GM19372 (cell line): ENCODE results near the gene DNAJC10.
"Not testable (repeated sequence)": the region's sequence is repeated elsewhere in the genome, so short reads cannot be mapped to it uniquely, and the experiment has no call there.

Experiments
- ATAC-seq: cut with Tn5 transposase; IDR thresholded peaks from one replicate; pipeline ENCODE4 v1.9.1; 2021; ENCODE audit warnings: mild to moderate bottlenecking, low read depth, moderate library complexity; ENCODE audit not compliant: unreplicated experiment

Gene DNAJC10, protein sequence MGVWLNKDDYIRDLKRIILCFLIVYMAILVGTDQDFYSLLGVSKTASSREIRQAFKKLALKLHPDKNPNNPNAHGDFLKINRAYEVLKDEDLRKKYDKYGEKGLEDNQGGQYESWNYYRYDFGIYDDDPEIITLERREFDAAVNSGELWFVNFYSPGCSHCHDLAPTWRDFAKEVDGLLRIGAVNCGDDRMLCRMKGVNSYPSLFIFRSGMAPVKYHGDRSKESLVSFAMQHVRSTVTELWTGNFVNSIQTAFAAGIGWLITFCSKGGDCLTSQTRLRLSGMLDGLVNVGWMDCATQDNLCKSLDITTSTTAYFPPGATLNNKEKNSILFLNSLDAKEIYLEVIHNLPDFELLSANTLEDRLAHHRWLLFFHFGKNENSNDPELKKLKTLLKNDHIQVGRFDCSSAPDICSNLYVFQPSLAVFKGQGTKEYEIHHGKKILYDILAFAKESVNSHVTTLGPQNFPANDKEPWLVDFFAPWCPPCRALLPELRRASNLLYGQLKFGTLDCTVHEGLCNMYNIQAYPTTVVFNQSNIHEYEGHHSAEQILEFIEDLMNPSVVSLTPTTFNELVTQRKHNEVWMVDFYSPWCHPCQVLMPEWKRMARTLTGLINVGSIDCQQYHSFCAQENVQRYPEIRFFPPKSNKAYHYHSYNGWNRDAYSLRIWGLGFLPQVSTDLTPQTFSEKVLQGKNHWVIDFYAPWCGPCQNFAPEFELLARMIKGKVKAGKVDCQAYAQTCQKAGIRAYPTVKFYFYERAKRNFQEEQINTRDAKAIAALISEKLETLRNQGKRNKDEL

DNA sequence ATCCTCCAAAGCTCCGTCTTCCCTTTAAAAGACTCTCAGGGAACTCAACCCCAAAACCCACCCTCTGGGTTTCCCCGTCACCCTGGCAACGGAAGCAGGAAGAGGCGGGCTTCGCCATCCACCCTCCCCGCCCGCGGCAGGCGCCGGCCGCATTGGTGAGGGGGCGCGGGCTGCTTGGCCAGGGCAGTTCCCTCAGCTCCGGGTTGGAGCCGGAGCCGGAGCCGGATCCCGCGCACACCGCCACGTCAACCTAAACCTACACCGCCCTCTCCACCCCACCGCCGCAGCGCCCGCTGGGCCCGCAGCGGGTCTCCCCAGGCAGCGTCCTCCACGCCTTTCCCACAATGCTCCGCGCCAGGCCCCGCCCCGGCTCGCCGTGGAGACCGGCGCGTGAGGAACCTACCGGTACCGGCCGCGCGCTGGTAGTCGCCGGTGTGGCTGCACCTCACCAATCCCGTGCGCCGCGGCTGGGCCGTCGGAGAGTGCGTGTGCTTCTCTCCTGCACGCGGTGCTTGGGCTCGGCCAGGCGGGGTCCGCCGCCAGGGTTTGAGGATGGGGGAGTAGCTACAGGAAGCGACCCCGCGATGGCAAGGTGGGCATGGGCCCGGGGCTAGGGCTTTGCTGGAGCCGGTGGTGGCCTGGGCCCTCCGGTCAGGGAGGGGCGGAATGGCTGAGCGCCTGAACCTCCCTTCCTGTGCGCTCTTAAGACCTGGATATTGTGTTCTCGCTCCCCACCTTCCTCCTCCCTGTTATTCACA is at the start of gene DNAJC10:
TSS of gene DNAJC10 (plus strand) at position 366 of the 758 bp plus-strand sequence. CDS start 1,830 bp downstream, outside the sequence.
- ATAC-seq = peak; percentile 80

DNA sequence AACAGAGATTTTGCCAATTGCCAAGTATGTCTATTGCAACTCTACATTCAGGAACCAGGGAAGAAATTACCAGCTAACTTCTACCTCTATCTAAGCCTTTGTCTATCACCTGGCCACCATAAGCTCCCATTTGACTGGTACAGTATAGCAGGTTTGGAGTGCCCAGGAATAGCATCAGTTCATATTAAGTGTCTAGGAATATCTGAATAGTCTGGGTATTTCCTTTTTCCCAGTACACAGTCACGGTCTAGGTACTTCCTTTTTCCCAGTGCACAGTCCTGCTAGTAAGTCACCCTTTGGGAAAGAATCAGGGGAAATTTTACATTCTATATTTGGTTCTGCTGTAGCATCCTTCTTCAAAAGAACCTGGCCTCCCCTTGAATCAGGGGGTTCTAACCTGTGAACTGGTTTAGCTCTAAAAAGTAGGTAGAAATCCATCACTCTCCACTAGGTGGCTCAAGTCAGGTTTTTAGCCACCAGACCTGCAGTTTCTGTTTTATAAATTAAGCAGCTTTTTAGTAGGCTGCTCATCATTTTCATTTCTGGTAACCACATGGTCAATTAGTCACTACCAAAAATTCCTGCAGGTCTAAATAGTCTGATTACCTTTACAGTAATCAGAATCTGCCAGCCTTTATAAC is 49.3 kb upstream of the DNAJC10 start:
- ATAC-seq = peak; percentile 86

DNA sequence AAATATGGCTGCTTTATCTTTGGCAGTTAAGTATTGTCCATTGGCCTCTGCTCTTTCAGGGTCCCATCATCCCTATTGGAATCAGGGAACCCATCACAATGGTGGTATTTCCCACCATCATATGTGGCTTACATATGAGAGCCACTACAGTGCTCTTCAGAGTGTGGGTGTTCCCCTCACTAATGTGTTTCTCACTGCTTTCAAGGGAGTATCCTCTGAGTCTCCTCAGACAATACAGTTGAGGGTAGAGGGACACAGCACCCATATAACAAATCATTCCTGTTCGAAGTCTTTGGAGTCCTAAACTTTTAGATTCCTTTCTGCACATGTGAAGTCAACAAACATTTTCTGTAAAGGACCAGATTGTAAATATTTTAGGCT is 48.8 kb upstream of the DNAJC10 start:
- peak; percentile 33 for ATAC-seq

DNA sequence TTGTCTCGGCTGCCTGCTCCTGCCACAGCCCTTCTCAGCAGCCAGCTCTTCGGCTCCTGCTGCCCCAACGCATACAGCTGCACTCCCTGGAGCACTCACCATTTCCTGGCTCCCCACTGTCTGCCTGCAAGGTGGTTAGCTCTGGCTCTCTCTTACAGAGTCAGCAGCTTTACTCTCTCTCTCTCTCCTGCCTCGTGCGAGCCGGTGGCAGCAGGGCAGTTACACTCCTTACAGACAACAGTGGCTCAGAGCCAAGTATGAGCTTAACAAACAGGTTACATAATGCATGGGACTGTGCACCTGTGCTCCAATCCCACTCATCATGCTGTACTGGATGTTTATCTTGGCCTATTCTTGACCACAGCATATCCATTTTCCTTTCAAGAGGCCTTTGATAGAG is 47.4 kb upstream of the DNAJC10 start:
- no peak for ATAC-seq

DNA sequence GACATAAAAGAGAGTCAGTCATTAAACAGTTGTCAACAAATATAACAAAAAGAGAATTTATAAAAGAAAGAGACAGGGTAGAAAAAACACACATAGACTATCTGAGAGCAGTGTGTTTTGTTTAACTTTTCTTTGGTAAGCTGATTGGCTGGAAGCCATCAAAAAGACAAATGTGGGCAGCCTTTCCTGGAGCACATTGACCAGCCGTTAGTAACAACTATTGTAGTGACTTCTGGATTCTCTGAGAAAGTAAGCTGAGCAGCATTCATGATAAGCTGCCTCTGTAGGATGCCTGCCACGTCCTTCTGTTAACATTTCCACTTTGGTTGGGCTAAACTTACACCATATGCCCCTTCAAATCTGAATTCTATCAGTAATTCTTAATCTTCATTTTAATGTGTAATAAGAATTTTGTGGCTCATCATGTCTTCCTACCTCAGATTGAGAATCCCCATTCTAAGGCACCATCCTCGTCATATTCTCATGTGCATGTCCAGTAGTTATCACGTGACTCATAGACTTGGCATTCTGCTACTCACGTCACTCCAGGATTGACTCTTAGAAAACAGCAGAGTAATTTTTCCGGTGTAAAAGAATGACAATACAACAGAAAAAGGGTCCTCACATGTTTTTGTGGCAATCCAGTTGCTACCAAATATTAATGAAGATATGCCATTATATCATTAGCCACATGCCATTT is 43.4 kb upstream of the DNAJC10 start:
- ATAC-seq = no peak

DNA sequence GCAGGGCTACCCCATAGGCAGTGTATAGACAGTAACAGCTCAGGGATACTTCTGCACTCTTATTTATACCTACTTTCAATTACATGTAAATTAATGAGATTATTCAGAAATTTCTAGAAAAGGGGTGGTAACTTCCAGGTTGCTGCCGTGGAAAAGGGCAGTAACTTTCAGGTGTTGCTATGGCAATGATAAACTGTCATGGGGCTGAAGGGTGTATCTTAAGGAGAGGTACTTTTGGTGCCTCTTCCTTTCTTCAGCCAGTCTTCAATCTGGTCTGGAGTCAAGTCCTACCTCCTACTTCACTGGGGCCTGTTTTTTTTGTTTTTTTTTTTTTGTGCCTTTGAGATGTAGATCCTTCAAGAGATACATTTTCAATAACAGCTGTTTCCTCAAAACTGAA is 35.2 kb upstream of the DNAJC10 start:
- ATAC-seq = no peak

DNA sequence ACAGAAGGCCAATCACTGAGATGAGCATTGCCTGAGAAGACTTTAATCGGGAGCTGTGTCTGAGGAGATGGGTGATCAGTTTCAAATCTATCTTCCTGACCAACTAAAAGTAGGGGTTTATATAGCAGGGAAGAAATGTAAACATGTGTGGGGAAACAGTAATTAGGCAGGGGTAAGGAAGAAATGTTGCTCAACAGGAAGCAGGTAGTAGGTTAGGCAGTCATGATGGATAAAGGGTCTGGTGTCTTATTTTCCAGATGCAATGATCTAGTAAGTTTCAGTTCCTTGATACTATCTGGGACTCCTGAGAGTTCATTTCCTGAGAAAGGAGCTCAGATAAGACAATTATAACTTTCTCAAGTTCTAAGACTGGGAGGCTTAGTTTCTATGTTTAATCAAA is 33.8 kb upstream of the DNAJC10 start:
- ATAC-seq = no peak

DNA sequence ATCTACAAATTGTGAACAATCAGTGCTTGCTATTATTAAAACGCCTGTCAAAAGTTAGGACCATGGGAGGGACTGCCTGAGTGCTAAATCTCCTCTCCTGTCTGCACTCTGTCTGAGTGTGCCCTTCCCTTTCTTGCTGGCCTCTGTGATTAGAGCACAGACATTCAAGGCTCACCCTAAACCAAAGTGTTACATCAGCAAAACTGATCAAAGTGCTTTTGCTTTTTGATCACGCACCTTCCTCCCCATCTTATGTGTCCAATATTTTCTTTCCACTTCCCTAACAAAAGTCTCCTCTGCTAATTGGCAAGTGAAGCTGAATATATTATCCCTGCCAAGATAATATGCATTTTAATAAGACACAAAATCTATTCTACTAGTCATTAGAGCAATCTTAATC is 30.5 kb upstream of the DNAJC10 start:
- no peak for ATAC-seq

DNA sequence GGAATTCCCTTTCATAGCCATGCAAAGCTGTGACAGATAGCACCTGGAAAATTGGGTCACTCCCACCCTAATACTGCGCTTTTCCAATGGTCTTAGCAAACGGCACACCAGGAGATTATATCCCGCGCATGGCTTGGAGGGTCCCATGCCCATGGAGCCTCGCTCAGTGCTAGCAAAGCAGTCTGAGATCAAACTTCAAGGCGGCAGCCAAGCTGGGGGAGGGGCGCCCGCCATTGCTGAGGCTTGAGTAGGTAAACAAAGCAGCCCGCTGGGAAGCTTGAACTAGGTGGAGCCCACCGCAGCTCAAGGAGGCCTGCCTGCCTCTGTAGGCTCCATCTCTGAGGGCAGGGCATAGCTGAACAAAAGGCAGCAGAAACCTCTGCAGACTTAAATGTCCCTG is 29.3 kb upstream of the DNAJC10 start:
- not testable (repeated sequence) for ATAC-seq

DNA sequence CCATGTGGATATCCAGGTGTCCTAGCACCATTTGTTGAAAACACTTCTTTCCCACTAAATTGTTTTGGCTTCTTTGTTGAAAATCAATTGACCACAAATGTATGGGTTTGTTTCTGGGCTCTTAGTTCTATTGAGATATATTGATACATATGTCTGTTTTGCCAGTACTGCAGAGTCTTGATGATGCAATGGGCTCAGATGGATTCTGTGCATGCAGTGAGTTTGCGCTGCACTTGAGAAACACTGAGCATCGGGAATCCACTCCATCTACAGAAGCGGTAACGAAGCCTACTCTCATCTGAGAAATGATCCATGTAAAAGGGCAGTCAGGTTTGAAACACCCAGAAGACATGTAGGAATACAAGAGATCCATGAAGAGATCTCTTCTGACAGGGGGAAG is 21.9 kb upstream of the DNAJC10 start:
- ATAC-seq = no peak

DNA sequence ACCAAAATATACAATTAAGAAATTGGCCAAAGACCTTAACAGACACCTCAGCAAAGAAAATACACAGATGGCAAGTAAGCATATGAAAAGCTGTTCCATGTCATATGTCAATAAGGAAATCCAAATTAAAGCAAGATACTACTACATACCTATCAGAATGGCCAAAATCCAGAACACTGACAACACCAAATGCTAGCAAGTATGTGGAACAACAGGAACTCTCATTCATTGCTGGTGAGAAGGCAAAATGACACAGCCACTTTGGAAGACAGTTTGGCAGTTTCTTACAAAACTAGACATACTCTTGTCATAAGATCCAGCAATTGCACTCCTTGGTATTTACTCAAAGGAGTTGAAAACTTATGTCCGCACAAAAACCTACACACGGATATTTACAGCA is 20.3 kb upstream of the DNAJC10 start:
- no peak for ATAC-seq

DNA sequence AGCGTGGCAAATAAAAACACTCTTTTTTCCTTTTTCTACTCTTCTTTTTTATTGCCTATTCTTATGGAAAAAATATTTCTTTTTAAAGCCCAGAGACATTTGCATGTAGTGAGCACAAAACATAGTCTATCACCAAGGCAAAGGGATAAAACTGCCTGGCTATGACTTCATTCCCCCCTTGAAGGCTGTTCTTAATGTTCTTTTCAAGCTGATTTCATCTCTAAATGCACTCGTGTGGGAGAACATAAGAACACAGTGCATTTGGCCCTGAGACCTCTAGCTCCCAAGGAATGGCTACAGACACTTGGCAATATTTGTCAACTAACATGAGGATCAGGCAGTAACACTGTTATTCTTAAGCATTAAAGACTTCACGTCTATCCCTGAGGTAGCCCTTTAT is 17.4 kb upstream of the DNAJC10 start:
- no peak for ATAC-seq

DNA sequence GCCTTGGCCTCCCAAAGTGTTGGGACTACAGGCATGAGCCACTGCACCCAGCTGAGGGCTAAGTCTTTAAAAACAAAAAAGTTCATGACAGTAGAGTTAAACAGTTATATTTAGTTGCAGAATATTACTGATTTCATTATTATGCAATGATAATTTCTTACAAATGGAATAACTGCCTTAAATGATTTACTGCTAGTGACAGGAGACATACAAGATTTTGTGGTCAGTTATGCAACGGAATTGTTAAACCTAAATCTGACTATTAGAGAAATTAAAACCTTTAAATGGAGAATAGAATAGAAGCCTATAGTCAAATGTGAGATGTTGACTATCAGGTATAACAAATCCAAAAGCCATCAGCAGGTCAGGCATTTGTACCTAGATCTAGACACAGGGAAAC is 10.3 kb upstream of the DNAJC10 start:
- no peak for ATAC-seq

DNA sequence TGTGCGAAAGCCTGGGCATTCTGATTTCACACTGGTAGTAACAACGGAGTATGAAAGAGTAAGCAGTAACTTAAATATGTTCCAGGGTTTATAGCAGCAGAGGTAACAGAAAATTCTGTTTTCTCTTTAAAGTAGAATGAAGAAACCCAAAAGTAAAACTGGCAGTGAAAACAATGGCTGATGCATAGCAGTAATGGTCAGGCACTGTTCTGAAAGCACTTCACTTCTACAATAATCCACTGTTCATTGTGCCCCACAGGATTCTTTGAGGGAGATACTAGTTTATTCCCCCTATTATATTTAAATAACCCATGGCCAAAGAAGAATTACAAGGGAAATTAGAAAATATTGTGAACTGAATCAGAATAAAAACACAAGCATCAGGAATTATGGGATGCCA is 9.3 kb upstream of the DNAJC10 start:
- no peak for ATAC-seq

DNA sequence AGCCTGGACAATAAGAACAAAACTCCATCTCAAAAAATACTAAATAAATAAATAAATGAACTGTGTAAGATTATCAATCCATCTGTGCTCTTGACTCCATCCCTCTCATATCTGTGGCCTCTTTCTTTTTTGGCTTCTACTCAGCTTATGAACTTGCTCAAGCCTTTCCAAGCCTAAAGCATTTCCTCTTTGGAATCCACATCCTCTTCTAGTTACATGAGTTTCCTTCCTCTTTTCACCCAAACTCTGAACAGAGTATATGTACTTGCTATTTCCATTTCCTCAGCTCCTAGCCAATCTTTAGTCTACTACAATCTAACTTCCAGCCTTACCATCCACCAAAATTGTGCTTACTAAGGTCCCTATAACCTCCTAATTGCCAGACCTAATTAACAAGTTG is 2.5 kb upstream of the DNAJC10 start:
- ATAC-seq = no peak

DNA sequence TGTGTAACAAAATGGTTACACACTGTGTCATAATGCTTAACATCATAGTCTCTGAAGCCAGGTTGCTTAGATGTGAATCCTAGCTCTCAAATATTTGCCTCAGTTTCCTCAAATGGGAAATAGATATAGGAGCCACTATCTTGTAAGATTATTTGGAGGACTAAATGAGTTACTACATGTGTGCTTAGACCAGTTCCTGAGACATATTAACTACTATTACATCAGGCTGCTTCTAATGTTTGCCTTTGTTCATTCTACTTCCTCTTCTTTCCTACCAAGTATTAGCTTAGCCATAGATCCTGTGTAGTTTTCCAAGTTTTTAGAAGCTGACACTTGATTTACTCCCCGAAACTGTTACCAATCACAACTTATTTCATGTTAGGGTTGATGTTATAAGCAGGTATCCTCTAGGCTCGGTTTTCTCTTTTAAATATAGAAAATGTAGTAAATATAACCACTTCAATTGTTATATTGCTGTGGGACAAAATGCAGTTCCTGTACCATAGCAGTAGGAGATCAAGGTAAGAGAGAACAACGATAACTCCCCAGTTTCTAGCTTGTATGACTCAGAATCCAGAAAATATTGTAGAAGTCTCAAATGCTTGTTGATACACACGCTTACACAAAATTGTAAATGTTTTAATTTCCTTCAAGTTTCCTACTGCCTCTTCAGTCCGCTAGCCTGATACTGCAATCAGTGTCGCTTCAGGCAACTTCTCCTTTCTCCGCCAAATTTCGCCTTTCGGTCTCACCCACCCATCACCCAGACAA is 751 bp upstream of the DNAJC10 start:
- peak; percentile 3 for ATAC-seq

DNA sequence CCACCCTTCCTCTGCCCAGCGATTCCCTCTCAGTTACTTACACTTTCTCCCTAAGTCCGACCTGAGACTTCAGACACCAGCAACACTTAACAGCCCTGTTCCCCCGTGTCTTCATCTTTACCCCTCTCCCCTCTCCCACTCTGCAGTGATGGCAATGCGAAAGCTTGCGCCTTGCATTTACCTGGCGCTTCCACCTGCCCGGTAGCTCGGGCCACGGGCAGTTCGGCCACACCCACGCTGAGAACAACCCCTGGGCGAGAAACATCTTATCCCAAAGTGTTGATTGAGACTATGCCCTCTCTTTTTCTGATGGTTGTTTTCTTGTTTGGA is 558 bp downstream of the DNAJC10 start:
- ATAC-seq = peak; percentile 1

DNA sequence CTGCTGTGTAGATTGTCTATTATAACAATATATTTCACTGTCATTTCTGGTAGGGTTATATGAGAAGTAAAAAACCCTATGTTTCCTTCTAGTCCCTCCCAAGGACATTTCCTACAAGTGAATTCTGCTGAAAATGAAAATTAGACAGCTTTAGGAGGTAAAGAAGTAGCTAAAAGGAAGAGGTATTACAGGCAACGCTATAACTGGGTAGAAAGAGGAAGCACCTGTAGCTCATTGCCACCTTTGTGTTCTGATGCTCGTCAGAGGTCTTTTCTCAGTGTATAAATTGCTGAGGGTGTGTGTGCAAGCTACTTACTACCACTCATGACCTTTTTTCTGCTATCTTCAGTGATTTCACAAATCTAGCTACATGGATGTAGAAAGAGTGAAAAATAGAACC is 1.4 kb downstream of the DNAJC10 start:
- ATAC-seq = peak; percentile 29

DNA sequence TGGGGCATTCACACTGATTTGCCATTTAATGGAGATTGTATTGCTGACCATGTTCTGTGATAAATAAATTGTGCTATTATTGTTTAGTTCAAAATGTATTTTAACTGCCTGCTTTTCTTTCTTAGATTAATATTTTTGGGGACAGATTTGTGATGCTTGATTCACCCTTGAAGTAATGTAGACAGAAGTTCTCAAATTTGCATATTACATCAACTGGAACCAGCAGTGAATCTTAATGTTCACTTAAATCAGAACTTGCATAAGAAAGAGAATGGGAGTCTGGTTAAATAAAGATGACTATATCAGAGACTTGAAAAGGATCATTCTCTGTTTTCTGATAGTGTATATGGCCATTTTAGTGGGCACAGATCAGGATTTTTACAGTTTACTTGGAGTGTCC is 1.8 kb downstream of the DNAJC10 start:
- no peak for ATAC-seq
